Ascending aorta (tissue), 2 donors: Measurements from ENCODE around the gene ACTG2. TPM values are rescaled to one million over a fixed set of nuclear protein-coding genes. Genes with fewer than 3 reads are reported as not detected.
"Not testable (repeated sequence)": the region's sequence is repeated elsewhere in the genome, so short reads cannot be mapped to it uniquely, and the experiment has no call there.

Source experiments
- DNase-seq, 2 donors: peaks; one replicate each; pipeline ENCODE4 v3.0.0-alpha.2; 2019; ENCODE audit warnings: low spot score in 2 of 2
- H3K27ac ChIP-seq, 2 donors: fragments of 200-600 bp; sonication (generic); one replicate each; pipeline ENCODE4 v1.5.1; 2016 to 2017; ENCODE audit warnings: mild to moderate bottlenecking in 1 of 2
- H3K27me3 ChIP-seq: fragments of 200-600 bp; sonication (generic); one replicate; pipeline ENCODE4 v1.5.1; 2017
- H3K36me3 ChIP-seq, 2 donors: fragments of 200-600 bp; sonication (generic); one replicate each; pipeline ENCODE4 v1.5.1; 2016
- H3K4me1 ChIP-seq, 2 donors: fragments of 200-600 bp; sonication (generic); one replicate each; pipeline ENCODE4 v1.5.1; 2016 to 2017; ENCODE audit warnings: mild to moderate bottlenecking in 1 of 2
- H3K4me3 ChIP-seq, 2 donors: fragments of 200-600 bp; sonication (generic); one replicate each; pipeline ENCODE4 v1.5.1; 2016 to 2017; ENCODE audit warnings: mild to moderate bottlenecking in 1 of 2
- H3K9me3 ChIP-seq, 2 donors: fragments of 200-600 bp; sonication (generic); one replicate each; pipeline ENCODE4 v1.5.1; 2016
- CTCF ChIP-seq, 3 experiments: fragments of 200-600 bp in 2 of 3; fragments of 450-650 bp in 1 of 3; sonication (generic) in 2 of 3; IDR thresholded peaks; one replicate each; pipeline ENCODE4 v1.5.1; 2016 to 2019; ENCODE audit warnings: antibody characterized with exemption in 3 of 3, mild to moderate bottlenecking in 1 of 3, moderate library complexity in 1 of 3
- intact Hi-C: fragments of 100-400 bp; cut with DNase I; formaldehyde crosslinking; loops from one replicate; pipeline ENCODE4 v1.15.1; 2023
- total RNA-seq: library from RNA; depleted of rRNA; stranded (reverse); fragments of >200 nt; gene quantifications from one replicate; pipeline ENCODE4 v1.1.0, GENCODE V29; 2016

Gene ACTG2
- total RNA-seq, 1 donor from 2014 or later, result 134 TPM

- peaks cover 4 to 10% of the 10 kb centered on the region in 2 donors for H3K36me3 ChIP-seq
- no peak overlapping the region for H3K4me3 ChIP-seq
- peak; percentile 29 to 94 for DNase-seq
- peaks cover 0 to 9% of the 10 kb centered on the region in 2 donors for H3K4me1 ChIP-seq
- H3K27me3 ChIP-seq, result no peaks in the 10 kb centered on the region
- H3K9me3 ChIP-seq, result no peaks in the 10 kb centered on the region
- intact Hi-C loops, result loop anchor here (1.0 to 2.0 kb wide), 2 partner anchors 23 to 57 kb away; partner anchors contain the start of genes ACTG2 and DGUOK
- TF ChIP-seq CTCF (IDR thresholded peaks at IDR 0.05), result no peak
- peak overlapping the region; percentile 80 to 86 for H3K27ac ChIP-seq
These were observed 22.7 kb upstream of the ACTG2 start for GRCh38 chr2:73870084-73870483.

GRCh38 chr2:73877071-73877802, 15.6 kb upstream of the ACTG2 start:
- intact Hi-C loops, result no loop called here
- Histone ChIP-seq H3K36me3 (no peaks in the 10 kb centered on the region), H3K27ac (no peak overlapping the region), H3K27me3 (no peaks in the 10 kb centered on the region), H3K4me3 (no peak overlapping the region), H3K9me3 (no peaks in the 10 kb centered on the region), H3K4me1 (no peaks in the 10 kb centered on the region)
- TF ChIP-seq CTCF (IDR thresholded peaks at IDR 0.05), result no peak
- no peak for DNase-seq

GRCh38 chr2:73877984-73878383, 14.8 kb upstream of the ACTG2 start:
- H3K4me3 ChIP-seq, result not testable (repeated sequence)

GRCh38 chr2:73885406-73885805, 7.4 kb upstream of the ACTG2 start:
- Histone ChIP-seq H3K27me3 (no peaks in the 10 kb centered on the region), H3K4me1 (peaks cover 0 to under 1% of the 10 kb centered on the region in 2 donors), H3K27ac (no peak overlapping the region), H3K9me3 (no peaks in the 10 kb centered on the region), H3K4me3 (no peak overlapping the region), H3K36me3 (no peaks in the 10 kb centered on the region)
- intact Hi-C loops, result no loop called here
- no peak for TF ChIP-seq CTCF (IDR thresholded peaks at IDR 0.05)
- DNase-seq, result no peak

More at GRCh38 chr2:73877984-73878383, 14.8 kb upstream of the ACTG2 start:
- DNase-seq, H3K9me3 ChIP-seq, H3K36me3 ChIP-seq, H3K27me3 ChIP-seq, H3K4me1 ChIP-seq, intact Hi-C loops, H3K27ac ChIP-seq: not testable (repeated sequence)

GRCh38 chr2:73886357-73886756, 6.5 kb upstream of the ACTG2 start:
- no peak for DNase-seq
- Histone ChIP-seq H3K4me3 (no peak overlapping the region), H3K9me3 (no peaks in the 10 kb centered on the region), H3K27me3 (no peaks in the 10 kb centered on the region), H3K36me3 (no peaks in the 10 kb centered on the region), H3K27ac (no peak overlapping the region), H3K4me1 (peaks cover 0 to 3% of the 10 kb centered on the region in 2 donors)
- intact Hi-C loops, result no loop called here
- TF ChIP-seq CTCF (IDR thresholded peaks at IDR 0.05), result no peak

GRCh38 chr2:73887596-73888353, 5.0 kb upstream of the ACTG2 start:
- H3K27ac ChIP-seq, H3K9me3 ChIP-seq, DNase-seq, intact Hi-C loops, H3K27me3 ChIP-seq, H3K4me3 ChIP-seq, H3K36me3 ChIP-seq: not testable (repeated sequence)
- peaks cover 5 to 12% of the 10 kb centered on the region in 2 donors for H3K4me1 ChIP-seq
